ENCODE measurements around the gene SIRT7. TPM values are rescaled to one million over a fixed set of nuclear protein-coding genes. Genes with fewer than 3 reads are reported as not detected.
"Not testable (repeated sequence)": the region's sequence is repeated elsewhere in the genome, so short reads cannot be mapped to it uniquely, and the experiment has no call there.

Gene SIRT7
- total RNA-seq, 1 donor from 2014 or later: 19.1 TPM

DNA sequence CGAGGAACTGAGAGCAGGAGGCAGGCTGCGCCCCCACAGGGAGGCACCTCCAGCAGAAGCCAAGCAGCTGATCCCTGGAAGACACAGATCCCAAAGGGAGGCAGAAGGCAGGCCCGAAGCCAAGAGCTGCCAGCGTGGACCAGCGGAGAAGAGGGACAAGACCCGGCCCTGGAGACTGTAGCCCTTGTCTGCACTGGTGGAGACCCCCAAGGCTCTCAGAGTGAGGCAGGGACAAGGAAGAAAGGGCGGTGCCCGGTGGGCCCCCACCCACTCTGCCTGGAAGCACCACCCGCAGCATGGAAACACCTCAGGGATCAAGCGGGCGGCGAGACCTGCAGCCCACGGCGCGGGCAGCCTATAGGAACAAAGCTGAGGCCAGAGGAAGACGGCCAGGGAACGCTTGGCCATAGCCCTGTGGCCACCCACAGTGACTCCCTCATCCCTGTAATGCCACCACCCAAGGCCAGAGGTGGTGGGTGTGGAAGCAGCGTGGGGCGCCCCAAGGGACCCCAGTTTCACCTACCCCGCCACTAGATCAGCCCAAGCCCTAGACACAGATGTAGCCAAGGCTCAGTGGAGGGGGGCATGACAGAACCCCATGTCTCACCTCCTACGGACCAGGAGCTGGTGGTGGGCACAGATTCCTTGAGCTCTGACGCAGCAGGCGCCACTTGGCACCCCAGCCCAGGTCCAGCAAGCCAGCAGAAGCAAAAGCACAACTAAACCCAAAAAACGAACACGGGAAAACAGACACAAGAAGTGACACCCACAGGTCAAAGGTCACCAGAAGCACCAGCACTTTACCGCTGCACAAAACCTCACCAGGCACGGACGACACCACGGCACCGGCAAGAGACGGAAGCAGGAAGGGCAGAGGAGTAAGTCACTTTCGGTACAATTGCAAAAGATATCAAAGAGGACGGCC, 2.9 kb upstream of the SIRT7 start:
- no peak for DNase-seq (ENCODE audit: low read depth, low spot score)

DNA sequence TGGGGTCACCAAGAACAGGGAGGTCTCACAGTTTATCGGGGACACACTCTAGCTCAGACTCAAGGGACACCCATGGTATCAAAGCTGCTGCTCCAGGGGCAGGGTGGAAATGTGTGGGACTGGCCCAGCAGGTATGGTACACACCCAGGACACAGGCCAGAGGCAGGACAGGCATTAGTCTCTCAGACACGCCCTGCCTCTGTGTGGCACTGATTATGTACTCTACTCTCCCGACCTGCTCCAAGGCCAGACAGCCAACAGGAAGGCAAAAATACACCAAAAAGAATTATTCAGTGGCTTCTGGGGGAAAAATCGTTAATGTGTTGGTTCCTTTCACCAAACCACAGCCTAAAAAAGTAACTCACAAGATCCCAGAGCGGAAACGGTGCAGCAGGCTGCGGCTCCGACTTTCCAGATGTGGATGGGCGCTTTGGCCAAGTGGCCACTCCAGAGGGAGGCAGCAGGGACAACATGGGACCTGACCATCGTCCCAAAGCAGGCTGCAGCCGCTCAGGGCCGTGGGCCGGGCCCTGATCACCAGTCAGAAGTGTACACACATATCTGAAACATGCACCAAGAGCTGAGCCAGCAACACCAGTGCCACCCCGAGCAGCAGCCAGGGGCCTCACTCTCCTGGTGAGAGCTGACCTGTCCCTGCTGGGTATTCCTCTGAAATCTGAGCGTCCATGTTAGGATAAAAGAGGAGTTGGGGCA, 1.0 kb upstream of the SIRT7 start:
- DNase-seq (ENCODE audit: low read depth, low spot score): no peak

DNA sequence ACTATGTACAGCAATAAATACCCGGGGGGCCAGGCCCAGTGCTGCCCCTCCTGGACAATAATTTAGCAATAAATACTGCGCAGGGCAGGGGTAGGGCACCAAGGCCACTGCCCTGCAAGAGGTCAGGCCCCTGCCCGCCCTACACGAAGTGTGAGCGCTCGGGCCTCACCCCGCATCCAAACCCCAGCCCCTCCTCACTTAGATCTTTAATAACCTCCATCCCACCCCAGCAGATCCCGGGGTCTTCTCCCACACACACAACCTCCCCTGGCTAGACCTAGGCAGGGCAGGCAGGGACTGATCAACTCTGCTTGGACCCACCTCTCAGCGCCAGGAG, 325 bp upstream of the SIRT7 start:
- not testable (repeated sequence) for DNase-seq (ENCODE audit: low read depth, low spot score)

DNA sequence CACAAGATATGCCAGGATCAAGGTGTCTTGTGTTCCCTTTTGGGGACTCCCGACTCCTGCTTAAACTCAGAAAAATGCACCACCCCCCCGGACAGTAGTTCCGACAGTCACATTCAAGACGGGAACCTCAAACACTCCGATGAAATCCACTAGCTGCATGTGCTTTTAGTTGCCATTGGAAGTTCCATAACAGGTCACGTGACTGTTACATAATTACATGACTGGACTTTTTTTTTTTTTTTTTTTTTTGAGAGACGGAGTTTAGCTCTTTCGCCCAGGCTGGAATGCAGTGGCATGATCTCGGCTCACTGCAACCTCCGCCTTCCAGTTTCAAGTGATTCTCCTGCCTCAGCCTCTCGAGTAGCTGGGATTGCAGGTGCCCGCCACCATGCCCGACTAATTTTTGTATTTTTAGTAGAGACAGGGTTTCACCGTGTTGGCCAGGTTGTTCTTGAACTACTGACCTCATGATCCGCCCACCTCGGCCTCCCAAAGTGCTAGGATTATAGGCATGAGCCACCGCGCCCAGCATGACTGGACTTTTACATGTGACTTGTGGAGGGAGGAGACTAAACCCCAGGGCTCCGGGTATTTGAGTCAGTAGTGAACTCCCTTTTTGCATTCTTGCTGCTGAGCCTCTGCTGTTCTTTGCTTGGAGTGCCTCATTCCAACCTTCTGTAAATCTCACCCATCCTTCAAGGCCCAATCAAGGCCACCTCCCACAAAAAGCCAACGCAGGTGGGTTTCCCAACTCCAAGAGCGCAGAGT, 1.6 kb downstream of the SIRT7 start:
- no peak for DNase-seq (ENCODE audit: low read depth, low spot score)

DNA sequence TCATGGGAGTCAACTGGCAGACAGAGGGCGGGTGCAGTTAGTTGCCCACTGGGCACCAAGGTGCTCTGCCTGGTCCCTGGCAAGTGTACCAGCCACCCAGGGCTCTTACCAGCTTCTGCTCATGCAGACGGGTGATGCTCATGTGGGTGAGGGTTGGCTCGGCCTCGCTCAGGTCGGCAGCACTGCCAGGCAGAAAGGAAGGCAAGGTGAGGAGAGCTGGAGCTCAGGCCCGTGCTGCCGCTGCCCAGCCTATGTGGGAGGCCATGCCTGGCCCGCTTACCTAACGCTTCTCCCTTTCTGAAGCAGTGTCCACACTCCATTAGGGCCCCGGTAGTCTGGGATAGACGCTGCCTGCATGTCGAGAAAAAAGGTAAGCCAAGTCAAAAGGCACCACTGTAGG, 2.6 kb downstream of the SIRT7 start:
- DNase-seq (ENCODE audit: low read depth, low spot score): no peak

DNA sequence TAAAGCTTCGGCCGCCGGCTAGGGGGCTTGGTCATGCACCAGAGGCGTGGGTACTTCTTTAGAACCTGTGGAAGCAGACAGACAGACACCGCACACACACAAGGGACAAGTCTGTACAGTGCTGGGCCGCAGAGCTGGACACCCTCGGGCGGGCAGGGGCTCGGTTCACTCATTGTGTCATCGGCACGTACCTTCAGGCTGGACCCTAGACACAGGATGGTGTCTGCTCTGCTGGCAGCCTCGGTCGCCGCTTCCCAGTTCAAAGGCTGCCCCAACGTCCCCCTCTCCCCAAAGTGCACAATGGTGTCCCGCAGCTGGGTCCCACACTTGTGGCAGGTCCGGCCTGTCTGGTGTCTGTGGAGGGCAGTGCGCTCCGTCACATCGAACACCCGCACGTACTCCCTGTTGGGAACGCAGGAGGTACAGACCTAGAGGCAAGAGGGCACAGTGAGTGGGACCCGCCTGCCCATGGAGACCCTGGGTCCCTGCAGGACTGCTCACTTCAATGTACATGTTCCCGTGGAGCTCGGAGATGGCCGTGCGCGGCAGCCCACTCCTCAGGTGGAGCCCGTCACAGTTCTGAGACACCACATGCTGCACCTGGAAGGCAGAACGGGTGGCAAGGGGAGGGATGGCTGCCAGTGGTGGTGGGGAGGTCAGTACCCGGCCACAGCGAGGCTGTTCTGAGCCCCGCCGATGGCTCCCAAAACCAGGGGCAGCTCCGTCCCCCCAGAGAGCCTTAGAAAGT, 3.7 kb downstream of the SIRT7 start:
- no peak for DNase-seq (ENCODE audit: low read depth, low spot score)

DNA sequence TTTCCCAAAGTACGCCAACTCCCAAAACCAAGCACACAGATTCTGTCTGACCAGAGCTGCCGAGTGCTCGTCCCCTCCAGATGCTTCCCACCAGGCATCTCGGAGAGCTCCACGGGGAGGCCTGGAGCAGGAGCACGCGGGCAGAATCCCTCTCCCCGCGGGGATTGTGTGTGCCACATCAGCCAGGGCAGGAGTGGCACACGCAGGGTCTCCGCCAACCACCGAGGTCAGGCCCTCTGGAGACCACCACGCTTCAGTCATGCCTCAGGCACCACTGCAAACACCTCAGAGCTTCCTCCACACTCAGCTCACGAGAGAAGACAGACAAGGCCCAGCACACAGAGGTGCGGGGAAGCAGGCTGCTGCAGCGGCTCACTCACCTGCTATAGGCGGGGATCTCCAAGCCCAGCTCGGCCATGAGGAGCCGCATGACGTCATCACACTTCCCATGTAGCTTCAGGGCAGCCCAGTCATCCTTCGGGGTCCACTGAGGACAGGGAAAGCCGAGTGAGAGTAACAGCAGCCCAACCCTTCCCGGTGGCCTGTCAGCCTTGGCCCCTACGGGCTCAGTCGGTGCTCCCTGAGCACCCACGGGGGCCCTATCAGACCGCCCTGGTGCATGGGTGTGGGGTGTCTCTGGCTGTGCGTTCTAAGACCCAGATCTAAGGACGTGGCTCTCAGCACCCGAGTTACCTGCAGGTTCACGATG, 4.4 kb downstream of the SIRT7 start:
- DNase-seq (ENCODE audit: low read depth, low spot score): no peak

DNA sequence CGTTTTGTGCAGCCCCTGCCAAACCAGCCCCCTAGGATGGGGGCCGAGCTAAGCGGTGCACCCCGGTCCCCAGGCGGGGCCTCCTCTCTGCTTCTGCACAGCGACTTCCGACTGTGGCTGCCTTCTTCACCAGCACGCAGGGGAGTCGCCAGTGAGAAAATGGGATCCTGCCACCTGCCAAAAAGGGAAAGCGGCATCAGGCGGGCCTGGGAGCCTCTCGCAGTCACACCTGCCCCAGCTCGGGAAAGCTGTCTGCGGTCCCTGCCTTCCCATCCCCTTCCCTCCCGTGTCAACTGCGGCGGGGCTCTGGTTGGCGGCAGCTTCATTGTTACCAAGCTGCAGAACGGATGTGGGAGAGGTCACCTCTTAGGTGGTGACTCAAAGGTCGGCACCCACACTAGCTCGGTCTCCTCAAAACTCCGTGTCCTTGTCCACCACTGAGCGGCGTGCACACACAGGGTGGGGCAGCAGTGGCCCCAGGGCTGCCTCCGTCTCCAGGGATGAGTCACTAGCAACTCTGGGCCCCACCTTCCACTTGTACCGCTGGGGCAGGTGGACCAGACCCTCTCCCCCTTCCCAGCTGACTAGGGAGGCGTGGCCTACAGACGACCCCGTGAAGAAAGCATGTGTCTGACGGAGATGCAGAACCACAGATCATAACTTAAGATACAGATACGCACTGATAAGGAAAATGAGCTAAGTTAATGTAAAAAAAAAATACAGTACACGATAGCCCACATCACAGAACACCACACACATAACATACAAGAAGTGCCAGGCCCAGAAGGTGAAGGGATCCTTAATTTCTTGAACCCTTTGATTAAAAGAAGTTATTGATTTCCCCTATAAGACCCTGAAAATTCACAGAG, 5.3 kb downstream of the SIRT7 start:
- no peak for DNase-seq (ENCODE audit: low read depth, low spot score)

DNA sequence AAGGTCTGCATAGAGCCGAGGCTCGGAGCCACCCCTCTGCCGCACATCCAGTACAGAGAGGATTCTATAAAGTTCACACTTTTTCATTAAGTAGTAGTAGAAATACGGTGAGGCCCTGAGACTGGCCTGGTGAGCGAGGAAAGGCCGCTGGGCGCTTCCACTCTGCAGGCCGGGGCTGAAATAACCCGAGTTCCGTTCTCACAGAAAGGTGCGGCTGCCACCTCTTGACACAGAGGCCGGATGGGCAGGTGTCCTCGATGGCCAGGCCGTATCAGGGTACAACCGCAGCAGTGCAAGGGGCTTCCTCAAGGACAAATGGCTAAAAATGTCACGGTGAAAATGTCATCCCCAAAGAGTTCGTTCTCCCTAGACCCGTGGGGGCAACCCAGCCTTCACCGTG, 6.0 kb downstream of the SIRT7 start:
- no peak for DNase-seq (ENCODE audit: low read depth, low spot score)

DNA sequence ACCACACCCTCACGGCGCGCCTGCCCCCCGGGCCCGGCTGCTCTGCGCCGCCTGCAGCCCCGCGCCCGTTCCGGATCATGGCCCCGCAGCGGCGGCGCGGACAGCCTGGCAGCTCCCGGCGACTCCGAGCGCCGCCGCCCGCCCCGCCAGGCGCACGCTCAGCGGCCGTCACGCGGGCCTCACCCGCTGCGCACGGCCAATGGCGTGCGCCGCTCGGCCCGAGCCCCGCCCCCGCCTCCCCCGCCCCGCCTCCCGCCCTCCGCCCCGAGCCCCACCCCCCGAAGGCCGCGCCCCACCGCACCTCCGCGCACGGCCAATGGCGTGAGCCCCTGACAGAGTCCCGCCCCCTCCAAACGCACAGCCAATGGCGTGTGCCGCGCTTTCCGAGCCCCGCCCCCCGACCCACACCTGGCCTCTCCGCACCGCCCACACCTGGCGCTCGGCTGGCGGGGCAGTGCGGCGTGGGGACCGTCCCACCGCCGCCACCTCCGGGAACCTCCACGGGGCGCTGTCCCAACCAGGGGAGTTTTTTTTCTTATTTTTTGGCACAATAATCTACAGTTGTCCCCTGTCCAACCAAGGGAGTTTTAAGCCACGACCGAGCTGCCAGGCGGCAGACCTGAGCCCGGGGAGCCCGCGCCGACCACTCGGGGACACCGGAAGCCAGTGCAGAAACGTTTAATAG, 6.6 kb downstream of the SIRT7 start, which contains the start of gene PCYT2:
Gene PCYT2 (minus strand): TSS at position 123 of the 685 bp plus-strand sequence. CDS start 44 bp downstream, at position 79.
- DNase-seq (ENCODE audit: low read depth, low spot score): peak; percentile 37

DNA sequence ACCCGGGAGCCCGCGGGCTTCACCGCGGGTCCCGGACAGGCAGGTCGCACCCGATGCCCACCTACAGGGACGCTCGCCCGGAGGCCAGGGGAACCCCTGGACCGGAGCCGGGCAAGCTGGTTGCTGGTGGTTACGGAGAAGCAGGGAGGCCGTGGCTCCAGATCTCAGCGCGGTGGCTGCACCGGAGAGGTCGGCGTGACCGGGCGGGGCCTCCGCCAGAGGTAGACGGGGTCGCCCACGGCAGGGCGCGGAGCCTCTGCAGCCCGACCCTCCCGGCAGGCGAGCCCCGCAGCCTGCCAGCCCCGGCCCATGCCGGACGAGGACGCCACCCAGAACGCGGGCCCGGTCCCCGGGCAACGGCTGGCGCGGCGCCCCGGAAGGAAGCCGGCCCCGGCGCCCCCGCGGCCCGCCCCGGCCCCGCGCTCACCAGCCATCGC, 7.1 kb downstream of the SIRT7 start:
- no peak for DNase-seq (ENCODE audit: low read depth, low spot score)

DNA sequence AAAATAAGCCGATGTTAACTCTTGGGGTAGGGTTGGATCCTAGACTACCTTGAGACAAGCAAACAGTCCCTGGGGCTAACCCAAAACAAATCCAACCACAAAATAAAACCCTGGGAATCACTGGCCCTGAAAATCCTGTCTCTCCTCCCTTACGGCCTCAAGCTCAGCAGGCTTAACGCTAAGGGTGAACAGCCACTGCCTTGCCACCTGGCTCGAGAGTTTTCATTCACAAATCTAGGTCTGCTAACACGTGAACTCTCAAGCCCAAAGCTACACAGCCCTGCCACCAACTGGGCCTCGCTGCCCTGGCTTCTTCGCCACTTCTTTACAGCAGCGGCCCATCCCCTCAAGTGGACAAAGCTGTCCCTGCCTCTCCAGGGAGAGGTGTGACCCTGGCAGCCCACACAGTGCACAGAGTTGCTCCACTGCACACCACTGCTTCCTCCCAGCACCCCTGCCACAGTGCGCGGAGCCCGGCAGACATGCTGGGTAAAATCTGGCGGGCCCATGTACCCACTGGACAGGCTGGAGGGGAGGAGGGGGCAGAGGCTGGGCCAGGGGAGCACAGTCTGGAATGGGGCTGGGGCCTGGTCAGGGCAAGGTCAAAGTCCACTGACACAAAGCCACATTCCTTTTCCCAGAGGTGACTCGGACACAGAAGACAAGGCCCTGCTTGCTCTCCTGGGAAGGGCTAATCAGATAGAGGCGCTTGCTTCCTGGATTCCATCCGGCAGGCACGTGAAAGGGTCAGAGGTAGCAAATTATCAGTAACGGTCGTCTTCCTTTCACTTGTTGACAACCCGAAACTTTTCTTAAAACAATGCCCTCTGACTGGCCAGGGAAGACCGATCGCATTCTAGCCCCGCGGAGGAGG, 7.8 kb downstream of the SIRT7 start:
- no peak for DNase-seq (ENCODE audit: low read depth, low spot score)

DNA sequence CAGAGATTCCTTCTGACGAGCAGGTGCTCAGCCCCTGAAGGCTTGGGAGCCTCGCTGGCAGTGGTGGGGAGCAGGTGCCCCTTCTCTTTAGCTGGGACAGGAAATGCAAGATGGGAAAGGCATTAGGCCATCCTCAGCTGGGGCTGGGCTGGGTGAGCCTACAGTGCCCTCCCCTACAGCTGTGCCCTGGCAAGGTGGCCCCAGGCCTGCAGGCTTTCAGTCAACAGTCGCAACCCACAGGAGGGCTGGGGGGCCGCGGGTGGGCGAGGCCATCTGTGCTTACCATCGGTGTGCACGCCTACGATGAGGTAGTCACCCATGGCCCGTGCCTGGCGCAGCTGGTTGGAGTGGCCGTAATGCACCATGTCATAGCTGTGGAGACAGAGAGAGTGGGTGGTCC, 8.7 kb downstream of the SIRT7 start:
- no peak for DNase-seq (ENCODE audit: low read depth, low spot score)

DNA sequence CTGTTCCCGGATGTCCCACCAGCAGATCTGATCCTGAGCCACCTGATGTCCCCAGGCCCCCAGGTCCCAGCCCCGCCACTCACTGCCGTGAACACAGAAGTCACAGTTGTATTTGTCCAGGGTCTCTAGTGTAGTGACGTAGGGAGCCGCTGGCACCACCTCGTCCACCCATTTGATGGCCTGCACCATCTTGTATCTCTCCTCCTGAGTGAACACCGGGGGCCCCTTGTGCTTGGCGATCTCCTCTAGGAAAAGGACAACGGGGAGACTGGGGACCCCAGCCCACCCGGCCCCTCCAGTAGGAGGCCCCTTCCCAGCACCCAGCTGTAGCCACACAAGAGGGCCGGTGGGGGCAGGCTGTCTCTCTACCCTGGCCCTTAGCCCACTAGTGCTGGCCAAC, 9.2 kb downstream of the SIRT7 start:
- no peak for DNase-seq (ENCODE audit: low read depth, low spot score)

DNA sequence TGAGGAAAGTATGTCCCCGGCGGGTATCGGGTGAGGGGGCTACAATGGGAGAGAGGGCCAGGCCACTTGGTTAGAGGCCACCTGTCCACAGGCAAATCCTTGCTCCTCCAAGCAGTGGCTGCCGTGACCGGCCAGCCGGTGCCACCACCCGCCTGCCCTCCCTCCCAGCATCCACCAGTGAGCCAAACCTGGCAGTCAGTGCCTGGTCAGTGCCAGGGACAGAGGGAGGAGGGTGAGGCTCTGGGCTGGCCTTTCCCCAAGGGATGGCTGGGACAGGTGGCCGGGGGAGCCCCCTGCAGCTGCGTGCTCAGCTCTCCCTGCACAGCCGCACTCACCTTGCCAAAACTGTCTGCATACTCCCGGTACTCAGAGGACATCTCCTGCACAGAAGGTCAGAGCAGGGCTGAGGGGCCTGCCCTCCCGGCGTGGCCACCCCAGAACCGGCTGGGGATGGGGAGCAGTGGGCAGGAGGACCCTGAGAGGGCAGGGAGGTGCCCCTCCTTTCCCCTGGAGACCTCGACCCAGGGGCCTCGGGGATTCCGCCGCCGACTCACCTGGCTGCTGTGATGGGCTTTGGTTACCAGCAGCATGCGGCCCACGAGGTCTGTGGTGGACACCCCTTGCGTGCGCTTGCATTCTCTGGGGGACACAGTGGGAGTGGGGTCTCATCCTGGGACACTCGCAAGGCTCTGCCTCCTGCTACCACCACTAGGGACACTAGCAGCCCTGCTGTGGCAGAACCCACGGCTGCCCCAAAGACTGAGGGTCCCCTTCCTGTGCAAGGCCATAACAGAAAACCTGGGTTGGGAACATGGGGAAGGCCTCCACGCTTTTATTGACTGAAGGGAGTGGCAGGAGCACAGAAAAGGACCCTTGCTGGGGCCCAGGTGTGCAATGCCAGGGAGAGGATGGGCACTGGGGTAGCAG, 10.5 kb downstream of the SIRT7 start:
- no peak for DNase-seq (ENCODE audit: low read depth, low spot score)

DNA sequence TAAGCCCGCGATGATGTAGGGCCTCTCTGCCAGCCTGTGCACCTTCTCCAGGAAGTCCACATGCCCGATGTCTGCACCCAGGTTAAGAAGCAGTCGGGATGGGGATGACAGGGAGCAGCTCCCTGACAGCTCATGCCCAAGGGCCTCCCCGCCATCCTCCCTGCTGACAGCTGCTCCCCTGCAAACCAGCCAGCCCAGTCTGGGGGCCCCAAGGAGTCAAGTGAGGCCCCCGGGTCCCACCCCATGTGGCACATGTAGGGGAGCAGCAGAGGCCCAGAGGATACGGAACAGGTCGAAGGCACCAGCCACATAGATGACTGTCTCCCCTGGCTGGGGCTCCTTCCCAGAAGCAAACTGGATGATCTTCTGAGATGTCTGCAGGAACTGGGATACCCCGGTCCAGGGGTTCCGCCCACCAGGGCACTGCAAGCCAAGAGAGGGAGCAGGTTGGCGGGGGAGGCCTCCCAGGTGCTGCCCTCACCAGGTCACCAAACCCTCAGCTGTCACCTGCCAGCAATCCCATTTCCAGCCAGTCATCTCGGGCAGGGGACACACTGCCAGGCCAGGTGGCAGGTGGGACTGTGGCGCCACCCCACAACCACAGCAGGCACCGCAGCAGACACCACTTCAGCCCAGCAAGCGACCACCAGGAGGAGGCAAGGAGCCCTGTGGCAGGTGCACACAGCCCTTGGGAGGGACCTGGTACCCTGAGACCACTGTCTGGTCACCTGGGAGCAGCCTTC, 11.3 kb downstream of the SIRT7 start:
- DNase-seq (ENCODE audit: low read depth, low spot score): no peak
